Vagina (tissue), 2 donors: ENCODE results near the gene RAB3GAP1.

Experiments
- POLR2A ChIP-seq, 2 donors: fragments of 450-650 bp; IDR thresholded peaks; one replicate each; pipeline ENCODE4 v1.6.1; 2017; ENCODE audit warnings: antibody characterized with exemption in 2 of 2, mild to moderate bottlenecking in 2 of 2, moderate library complexity in 2 of 2
- TF ChIP-seq, protein P1 (sequence below), 3 experiments: fragments of 450-650 bp in 2 of 3; fragments of 200-600 bp in 1 of 3; sonication (generic) in 1 of 3; IDR thresholded peaks; one replicate each; pipeline ENCODE4 v1.5.1; 2017 to 2019; ENCODE audit warnings: antibody characterized with exemption in 3 of 3, mild to moderate bottlenecking in 2 of 3, moderate library complexity in 2 of 3

DNA sequence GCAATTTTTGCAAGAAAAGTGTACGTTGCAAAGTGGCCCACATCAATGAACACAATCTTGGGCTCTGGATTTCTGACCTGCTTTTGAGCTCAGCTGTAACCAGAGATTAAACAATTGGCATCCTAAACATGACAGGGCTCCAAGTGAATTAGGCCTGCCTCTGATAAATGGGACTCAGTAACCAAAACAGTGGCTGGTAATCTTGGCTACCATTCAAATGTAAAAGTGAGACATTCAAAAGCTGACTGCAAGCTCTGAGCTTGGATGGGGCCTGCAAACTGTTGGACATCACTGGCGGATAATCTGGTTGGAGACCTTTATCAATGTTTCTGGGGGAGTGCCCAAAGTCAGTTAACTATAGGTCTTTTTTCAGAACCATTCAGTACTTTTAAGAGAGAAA lies 160.7 kb downstream of the RAB3GAP1 start:
- TF ChIP-seq, protein P1, sequence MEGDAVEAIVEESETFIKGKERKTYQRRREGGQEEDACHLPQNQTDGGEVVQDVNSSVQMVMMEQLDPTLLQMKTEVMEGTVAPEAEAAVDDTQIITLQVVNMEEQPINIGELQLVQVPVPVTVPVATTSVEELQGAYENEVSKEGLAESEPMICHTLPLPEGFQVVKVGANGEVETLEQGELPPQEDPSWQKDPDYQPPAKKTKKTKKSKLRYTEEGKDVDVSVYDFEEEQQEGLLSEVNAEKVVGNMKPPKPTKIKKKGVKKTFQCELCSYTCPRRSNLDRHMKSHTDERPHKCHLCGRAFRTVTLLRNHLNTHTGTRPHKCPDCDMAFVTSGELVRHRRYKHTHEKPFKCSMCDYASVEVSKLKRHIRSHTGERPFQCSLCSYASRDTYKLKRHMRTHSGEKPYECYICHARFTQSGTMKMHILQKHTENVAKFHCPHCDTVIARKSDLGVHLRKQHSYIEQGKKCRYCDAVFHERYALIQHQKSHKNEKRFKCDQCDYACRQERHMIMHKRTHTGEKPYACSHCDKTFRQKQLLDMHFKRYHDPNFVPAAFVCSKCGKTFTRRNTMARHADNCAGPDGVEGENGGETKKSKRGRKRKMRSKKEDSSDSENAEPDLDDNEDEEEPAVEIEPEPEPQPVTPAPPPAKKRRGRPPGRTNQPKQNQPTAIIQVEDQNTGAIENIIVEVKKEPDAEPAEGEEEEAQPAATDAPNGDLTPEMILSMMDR (IDR thresholded peaks at IDR 0.05): no peak
- no peak for TF ChIP-seq POLR2A (IDR thresholded peaks at IDR 0.05)
